CD8-positive, alpha-beta memory T cell (primary cell): ENCODE measurements around the gene LAX1. TPM values are rescaled to one million over a fixed set of nuclear protein-coding genes. Genes with fewer than 3 reads are reported as not detected.
"Not testable (repeated sequence)": the region's sequence is repeated elsewhere in the genome, so short reads cannot be mapped to it uniquely, and the experiment has no call there.

Experiments
- CTCF ChIA-PET: fragments of 350-600 bp; sonication (Branson Sonifier 250); formaldehyde crosslinking; loops from one replicate; lab custom pipeline; 2021; ENCODE audit warnings: antibody characterized with exemption; lab: Charles Lee
- POLR2A ChIA-PET: fragments of 350-600 bp; sonication (Branson Sonifier 250); formaldehyde crosslinking; loops from one replicate; lab custom pipeline; 2021; ENCODE audit warnings: antibody characterized with exemption; lab: Charles Lee
- DNase-seq, 5 donors: peaks; one replicate each; pipeline versions ENCODE4 v3.0.0 to v3.0.0-alpha.2; 2020 to 2022; ENCODE audit warnings: mixed read lengths in 1 of 5
- H3K27ac ChIP-seq: one replicate; pipeline ENCODE4 v1.7.0; 2013; ENCODE audit warnings: low read depth, mild to moderate bottlenecking, low read length, moderate library complexity
- H3K27me3 ChIP-seq: 2 replicates; pipeline ENCODE4 v1.7.0; 2013; ENCODE audit warnings: low read length, mild to moderate bottlenecking; ENCODE audit not compliant: insufficient read depth, poor library complexity, severe bottlenecking
- H3K36me3 ChIP-seq: 2 replicates; pipeline ENCODE4 v1.7.0; 2013; ENCODE audit warnings: mild to moderate bottlenecking, low read length, moderate library complexity; ENCODE audit not compliant: insufficient read depth
- H3K4me1 ChIP-seq: 2 replicates; pipeline ENCODE4 v1.7.0; 2013; ENCODE audit warnings: mild to moderate bottlenecking, low read length, moderate library complexity; ENCODE audit not compliant: insufficient read depth
- H3K4me3 ChIP-seq: 2 replicates; pipeline ENCODE4 v1.7.0; 2013; ENCODE audit warnings: mild to moderate bottlenecking, low read length
- H3K9me3 ChIP-seq: 2 replicates; pipeline ENCODE4 v1.7.0; 2013; ENCODE audit warnings: mild to moderate bottlenecking, low read length
- H3K27ac Mint-ChIP-seq, 8 donors: one replicate each; pipeline ENCODE4 v1.8.0; 2020 to 2021; ENCODE audit warnings: mixed read lengths in 8 of 8, mild to moderate bottlenecking in 6 of 8, inconsistent platforms in 3 of 8, moderate library complexity in 3 of 8
- H3K27me3 Mint-ChIP-seq, 2 donors: one replicate each; pipeline ENCODE4 v1.8.0; 2020 to 2021; ENCODE audit warnings: mixed read lengths in 2 of 2, mild to moderate bottlenecking in 1 of 2, moderate library complexity in 1 of 2
- H3K36me3 Mint-ChIP-seq, 3 donors: one replicate each; pipeline ENCODE4 v1.8.0; 2020 to 2021; ENCODE audit warnings: mixed read lengths in 3 of 3, inconsistent platforms in 1 of 3, mild to moderate bottlenecking in 1 of 3
- H3K4me1 Mint-ChIP-seq, 3 donors: one replicate each; pipeline ENCODE4 v1.8.0; 2020 to 2021; ENCODE audit warnings: mixed read lengths in 3 of 3, inconsistent platforms in 1 of 3, mild to moderate bottlenecking in 1 of 3
- H3K4me3 Mint-ChIP-seq, 7 donors: one replicate each; pipeline ENCODE4 v1.8.0; 2020 to 2021; ENCODE audit warnings: mixed read lengths in 7 of 7, mild to moderate bottlenecking in 6 of 7, moderate library complexity in 4 of 7, inconsistent platforms in 2 of 7
- H3K9me3 Mint-ChIP-seq, 5 donors: one replicate each; pipeline ENCODE4 v1.8.0; 2020 to 2022; ENCODE audit warnings: mixed read lengths in 5 of 5, mild to moderate bottlenecking in 3 of 5, moderate library complexity in 2 of 5, inconsistent platforms in 1 of 5
- polyA plus RNA-seq: library from polyadenylated mRNA; unstranded; fragments of 300-500 nt; fragmentation: Illumina TruSeq; gene quantifications from one replicate; pipeline ENCODE4 v1.2.3, GENCODE V29; 2021
- total RNA-seq, 2 experiments: library from RNA; stranded (reverse); gene quantifications; one replicate each; pipeline ENCODE4 v1.2.3, GENCODE V29; 2021

Gene LAX1
- total and polyA plus RNA-seq, 3 experiments from 2014 or later: 32.2 to 47.1 (median 32.4) TPM

GRCh38 chr1:203791498-203791897 lies 26.5 kb downstream of the LAX1 start:
- Mint-ChIP-seq H3K36me3 (peaks cover 0 to 8% (median 0%) of the 10 kb centered on the region in 3 donors), H3K9me3 (no peaks in the 10 kb centered on the region), H3K27me3 (no peaks in the 10 kb centered on the region), H3K4me1 (peaks cover 14 to 16% (median 14%) of the 10 kb centered on the region in 3 donors), H3K4me3 (no peak overlapping the region), H3K27ac (no peak overlapping the region)
- Histone ChIP-seq H3K4me3 (no peak overlapping the region), H3K27ac (no peak overlapping the region), H3K9me3 (no peaks in the 10 kb centered on the region), H3K36me3 (no peaks in the 10 kb centered on the region), H3K4me1 (peaks cover 9% of the 10 kb centered on the region), H3K27me3 (no peaks in the 10 kb centered on the region)
- POLR2A ChIA-PET: no interaction called here
- CTCF ChIA-PET: no interaction called here
- no peak for DNase-seq

- Mint-ChIP-seq H3K4me3 (no peak overlapping the region), H3K27me3 (no peaks in the 10 kb centered on the region), H3K27ac (no peak overlapping the region), H3K36me3 (peaks cover under 1 to 15% (median 3%) of the 10 kb centered on the region in 3 donors), H3K4me1 (peaks cover 23 to 24% (median 24%) of the 10 kb centered on the region in 3 donors), H3K9me3 (no peaks in the 10 kb centered on the region)
- CTCF ChIA-PET: no interaction called here
- DNase-seq: no peak
- H3K4me3 ChIP-seq: no peak overlapping the region
- H3K27ac ChIP-seq: no peak overlapping the region
- H3K36me3 ChIP-seq: peaks cover 5% of the 10 kb centered on the region
- no peaks in the 10 kb centered on the region for H3K9me3 ChIP-seq
- no peaks in the 10 kb centered on the region for H3K27me3 ChIP-seq
- POLR2A ChIA-PET: no interaction called here
- H3K4me1 ChIP-seq: peaks cover 19% of the 10 kb centered on the region
Observed at GRCh38 chr1:203792486-203792885, 27.5 kb downstream of the LAX1 start.

GRCh38 chr1:203793561-203793960 lies 28.6 kb downstream of the LAX1 start:
- POLR2A ChIA-PET, H3K27me3 ChIP-seq, H3K9me3 Mint-ChIP-seq, H3K27ac Mint-ChIP-seq, H3K36me3 ChIP-seq, DNase-seq, H3K27me3 Mint-ChIP-seq, H3K4me3 ChIP-seq, H3K9me3 ChIP-seq, CTCF ChIA-PET, H3K27ac ChIP-seq, H3K4me3 Mint-ChIP-seq: not testable (repeated sequence)
- peaks cover 30% of the 10 kb centered on the region for H3K4me1 ChIP-seq
- Mint-ChIP-seq H3K36me3 (peaks cover 2 to 26% (median 13%) of the 10 kb centered on the region in 3 donors), H3K4me1 (peaks cover 34% of the 10 kb centered on the region in 3 donors)

- ChIA-PET CTCF (no interaction called here), POLR2A (interaction anchor here (0.7 kb wide), 2 partner anchors 53 to 79 kb away, joined by 8 to 13 read pairs; no protein-coding TSS in a partner anchor)
- Mint-ChIP-seq H3K27me3 (no peaks in the 10 kb centered on the region), H3K27ac (peak overlapping the region; percentile 90 to 100 (median 97)), H3K9me3 (no peaks in the 10 kb centered on the region), H3K4me3 (peak overlapping the region; percentile 87 to 99 (median 93)), H3K36me3 (peaks cover 2 to 39% (median 13%) of the 10 kb centered on the region in 3 donors), H3K4me1 (peaks cover 44 to 48% (median 48%) of the 10 kb centered on the region in 3 donors)
- Histone ChIP-seq H3K4me1 (peaks cover 43% of the 10 kb centered on the region), H3K4me3 (peak overlapping the region; percentile 85), H3K36me3 (peaks cover 10% of the 10 kb centered on the region), H3K27ac (peak overlapping the region; percentile 91), H3K27me3 (no peaks in the 10 kb centered on the region), H3K9me3 (no peaks in the 10 kb centered on the region)
- DNase-seq: no peak
Observed at GRCh38 chr1:203794764-203795440, 29.9 kb downstream of the LAX1 start.

GRCh38 chr1:203795441-203796235 lies 30.7 kb downstream of the LAX1 start, which contains the start of the genes ZBED6 and ZC3H11A:
TSS of gene ZBED6 (plus strand) at chr1:203795623. CDS start at chr1:203797523, 1,900 bp downstream.
TSS of gene ZC3H11A (plus strand) at chr1:203795623. CDS start at chr1:203817071, 21,448 bp downstream.
- Histone ChIP-seq H3K36me3 (peaks cover 10% of the 10 kb centered on the region), H3K4me1 (peaks cover 48% of the 10 kb centered on the region), H3K27me3 (no peaks in the 10 kb centered on the region), H3K4me3 (peak within 1 kb of the TSS; percentile 85), H3K27ac (peak within 1 kb of the TSS; percentile 91), H3K9me3 (no peaks in the 10 kb centered on the region)
- H3K4me1 Mint-ChIP-seq: peaks cover 51 to 55% (median 55%) of the 10 kb centered on the region in 3 donors
- H3K27me3 Mint-ChIP-seq: no peaks in the 10 kb centered on the region
- DNase-seq: peak; percentile 97 to 99 (median 98)
- peaks cover 2 to 42% (median 13%) of the 10 kb centered on the region in 3 donors for H3K36me3 Mint-ChIP-seq
- CTCF ChIA-PET: no interaction called here
- H3K4me3 Mint-ChIP-seq: peak within 1 kb of the TSS; percentile 87 to 99 (median 93)
- POLR2A ChIA-PET: no interaction called here
- H3K9me3 Mint-ChIP-seq: no peaks in the 10 kb centered on the region
- peak within 1 kb of the TSS; percentile 90 to 100 (median 98) for H3K27ac Mint-ChIP-seq

- CTCF ChIA-PET: no interaction called here
- H3K4me1 ChIP-seq: peaks cover 51% of the 10 kb centered on the region
- peaks cover 56 to 61% (median 61%) of the 10 kb centered on the region in 3 donors for H3K4me1 Mint-ChIP-seq
- no peaks in the 10 kb centered on the region for H3K9me3 ChIP-seq
- peak overlapping the region; percentile 91 for H3K27ac ChIP-seq
- H3K27ac Mint-ChIP-seq: peak overlapping the region; percentile 90 to 99 (median 95)
- H3K4me3 Mint-ChIP-seq: peak overlapping the region; percentile 87 to 98 (median 93)
- peak in 4 of 5 donors; percentile 5 to 53 (median 6) for DNase-seq
- H3K4me3 ChIP-seq: peak overlapping the region; percentile 85
- POLR2A ChIA-PET: no interaction called here
- peaks cover 2 to 44% (median 13%) of the 10 kb centered on the region in 3 donors for H3K36me3 Mint-ChIP-seq
- peaks cover 10% of the 10 kb centered on the region for H3K36me3 ChIP-seq
- no peaks in the 10 kb centered on the region for H3K27me3 Mint-ChIP-seq
- no peaks in the 10 kb centered on the region for H3K9me3 Mint-ChIP-seq
- H3K27me3 ChIP-seq: no peaks in the 10 kb centered on the region
Observed at GRCh38 chr1:203796236-203796605, 31.2 kb downstream of the LAX1 start.

- H3K36me3 ChIP-seq: peaks cover 10% of the 10 kb centered on the region
- H3K4me3 ChIP-seq: peak overlapping the region; percentile 85
- peaks cover 2 to 44% (median 13%) of the 10 kb centered on the region in 3 donors for H3K36me3 Mint-ChIP-seq
- ChIA-PET CTCF (no interaction called here), POLR2A (interaction anchor here (0.5 kb wide), 1 partner anchor 33 kb away, joined by 6 read pairs; no protein-coding TSS in a partner anchor)
- no peaks in the 10 kb centered on the region for H3K9me3 Mint-ChIP-seq
- H3K4me1 ChIP-seq: peaks cover 60% of the 10 kb centered on the region
- peak overlapping the region in 6 of 8 donors; percentile 2 to 97 (median 84) for H3K27ac Mint-ChIP-seq
- H3K27ac ChIP-seq: no peak overlapping the region
- peaks cover 64 to 71% (median 71%) of the 10 kb centered on the region in 3 donors for H3K4me1 Mint-ChIP-seq
- no peaks in the 10 kb centered on the region for H3K9me3 ChIP-seq
- no peak for DNase-seq
- H3K27me3 ChIP-seq: no peaks in the 10 kb centered on the region
- H3K4me3 Mint-ChIP-seq: peak overlapping the region; percentile 87 to 98 (median 93)
- no peaks in the 10 kb centered on the region for H3K27me3 Mint-ChIP-seq
Observed at GRCh38 chr1:203797216-203797615, 32.2 kb downstream of the LAX1 start.
